Stimulated activated CD4-positive, alpha-beta T cell treated with anti-CD3 and anti-CD28 coated beads, TNF-alpha, amount 100 ng/mL, for 4 hours (primary cell): ENCODE measurements around the gene FAM89B.

Source experiments
- DNase-seq, 3 experiments: peaks; one replicate each; pipeline ENCODE4 v3.0.0-alpha.2; 2020; ENCODE audit warnings: low read depth in 3 of 3

The FAM89B gene

GRCh38 chr11:65538915-65539743 lies 33.2 kb upstream of the FAM89B start:
- DNase-seq, result no peak

- no peak for DNase-seq
Observed at GRCh38 chr11:65539744-65540289, 32.5 kb upstream of the FAM89B start.

- DNase-seq, result peak; percentile 79 to 87 (median 80)
Observed at GRCh38 chr11:65540290-65541092, 31.8 kb upstream of the FAM89B start.

GRCh38 chr11:65541093-65541982 lies 31.0 kb upstream of the FAM89B start:
- no peak for DNase-seq

GRCh38 chr11:65542738-65543390 lies 29.5 kb upstream of the FAM89B start:
- DNase-seq, result no peak

- DNase-seq, result no peak
Observed at GRCh38 chr11:65545853-65546216, 26.5 kb upstream of the FAM89B start.

GRCh38 chr11:65546217-65546958 lies 25.9 kb upstream of the FAM89B start:
- DNase-seq, result peak; percentile 98 to 99 (median 98)

- no peak for DNase-seq
Observed at GRCh38 chr11:65547446-65548125, 24.8 kb upstream of the FAM89B start.

GRCh38 chr11:65548395-65548794 lies 23.9 kb upstream of the FAM89B start:
- no peak for DNase-seq

GRCh38 chr11:65549096-65549495 lies 23.2 kb upstream of the FAM89B start:
- DNase-seq, result no peak

- no peak for DNase-seq
Observed at GRCh38 chr11:65551572-65552387, 20.6 kb upstream of the FAM89B start.

- DNase-seq, result no peak
Observed at GRCh38 chr11:65552388-65552951, 19.9 kb upstream of the FAM89B start.

GRCh38 chr11:65553301-65554001 lies 18.9 kb upstream of the FAM89B start:
- DNase-seq, result peak in 1 of 3 experiments; percentile 47

GRCh38 chr11:65554057-65554818 lies 18.1 kb upstream of the FAM89B start:
- no peak for DNase-seq

- no peak for DNase-seq
Observed at GRCh38 chr11:65554842-65555430, 17.4 kb upstream of the FAM89B start.

GRCh38 chr11:65555693-65556231 lies 16.6 kb upstream of the FAM89B start:
- no peak for DNase-seq
